HG02852 (cell line): ENCODE results near the gene HIVEP2.

Experiments used
- ATAC-seq: cut with Tn5 transposase; IDR thresholded peaks from one replicate; pipeline ENCODE4 v1.9.1; 2021; ENCODE audit warnings: mild to moderate bottlenecking, moderate library complexity; ENCODE audit not compliant: unreplicated experiment

HIVEP2 gene

GRCh38 chr6:142751452-142751851 is 193.5 kb downstream of the HIVEP2 start:
- ATAC-seq: no peak

- ATAC-seq: no peak
These were observed 194.0 kb downstream of the HIVEP2 start for GRCh38 chr6:142750998-142751397.

- ATAC-seq: no peak
These were observed 195.4 kb downstream of the HIVEP2 start for GRCh38 chr6:142749556-142749955.

GRCh38 chr6:142746524-142746923 is 198.5 kb downstream of the HIVEP2 start:
- ATAC-seq: peak; percentile 69

- ATAC-seq: no peak
These were observed 200.1 kb downstream of the HIVEP2 start for GRCh38 chr6:142744836-142745235.

GRCh38 chr6:142740449-142740848 is 204.5 kb downstream of the HIVEP2 start:
- no peak for ATAC-seq

- no peak for ATAC-seq
These were observed 206.2 kb downstream of the HIVEP2 start for GRCh38 chr6:142738731-142739130.

- no peak for ATAC-seq
These were observed 207.0 kb downstream of the HIVEP2 start for GRCh38 chr6:142738035-142738396.

GRCh38 chr6:142737368-142738034 is 207.5 kb downstream of the HIVEP2 start:
- ATAC-seq: no peak

GRCh38 chr6:142735204-142735603 is 209.8 kb downstream of the HIVEP2 start:
- ATAC-seq: no peak

- ATAC-seq: no peak
These were observed 212.2 kb downstream of the HIVEP2 start for GRCh38 chr6:142732790-142733189.

GRCh38 chr6:142731611-142732010 is 213.4 kb downstream of the HIVEP2 start:
- ATAC-seq: no peak

- no peak for ATAC-seq
These were observed 215.4 kb downstream of the HIVEP2 start for GRCh38 chr6:142729618-142730017.

GRCh38 chr6:142728910-142729481 is 216.0 kb downstream of the HIVEP2 start:
- ATAC-seq: no peak

- no peak for ATAC-seq
These were observed 216.6 kb downstream of the HIVEP2 start for GRCh38 chr6:142728364-142728763.

GRCh38 chr6:142726616-142727015 is 218.4 kb downstream of the HIVEP2 start:
- no peak for ATAC-seq

- no peak for ATAC-seq
These were observed 219.8 kb downstream of the HIVEP2 start for GRCh38 chr6:142725024-142725770.

GRCh38 chr6:142722841-142723240 is 222.1 kb downstream of the HIVEP2 start:
- no peak for ATAC-seq

GRCh38 chr6:142722012-142722411 is 223.0 kb downstream of the HIVEP2 start:
- no peak for ATAC-seq

- no peak for ATAC-seq
These were observed 223.6 kb downstream of the HIVEP2 start for GRCh38 chr6:142721215-142721920.

GRCh38 chr6:142718667-142719191 is 226.2 kb downstream of the HIVEP2 start:
- no peak for ATAC-seq
